Sigmoid colon (tissue), 7 donors: ENCODE data around the gene CABP2. TPM values are rescaled to one million over a fixed set of nuclear protein-coding genes. Genes with fewer than 3 reads are reported as not detected.
A peak's percentile ranks its signal among the peaks of the same experiment; 100 is the strongest.

Source experiments
- DNase-seq: peaks from one replicate; pipeline ENCODE4 v3.0.0-alpha.2; 2019
- H3K27ac ChIP-seq, 4 donors: fragments of 200-600 bp; sonication (generic); one replicate each; pipeline ENCODE4 v1.5.1; 2016 to 2019; ENCODE audit warnings: mild to moderate bottlenecking in 1 of 4
- H3K27me3 ChIP-seq, 3 donors: fragments of 200-600 bp; sonication (generic); one replicate each; pipeline ENCODE4 v1.5.1; 2019; ENCODE audit warnings: mild to moderate bottlenecking in 1 of 3
- H3K36me3 ChIP-seq, 4 donors: fragments of 200-600 bp; sonication (generic); one replicate each; pipeline ENCODE4 v1.5.1; 2016 to 2019
- H3K4me1 ChIP-seq, 4 donors: fragments of 200-600 bp; sonication (generic); one replicate each; pipeline ENCODE4 v1.5.1; 2017 to 2019
- H3K4me3 ChIP-seq, 4 donors: fragments of 200-600 bp; sonication (generic); one replicate each; pipeline ENCODE4 v1.5.1; 2017 to 2019; ENCODE audit warnings: mild to moderate bottlenecking in 2 of 4, moderate library complexity in 1 of 4
- H3K9me3 ChIP-seq, 4 donors: fragments of 200-600 bp in 3 of 4; sonication (generic) in 3 of 4; one replicate each; pipeline versions ENCODE4 v1.5.1 to v1.6.1; 2013 to 2019
- CTCF ChIP-seq, 4 experiments: fragments of 450-650 bp in 3 of 4; fragments of 200-600 bp in 1 of 4; IDR thresholded peaks; one replicate each; pipeline ENCODE4 v1.5.1; 2016 to 2019; ENCODE audit warnings: antibody characterized with exemption in 4 of 4, mild to moderate bottlenecking in 3 of 4, moderate library complexity in 2 of 4
- EP300 ChIP-seq, 4 donors: sonication (generic); formaldehyde crosslinking; IDR thresholded peaks; one replicate each; pipeline ENCODE4 v1.6.1; 2017; ENCODE audit warnings: antibody characterized with exemption in 4 of 4
- POLR2A ChIP-seq, 2 donors: fragments of 450-650 bp; IDR thresholded peaks; one replicate each; pipeline ENCODE4 v1.6.1; 2016; ENCODE audit warnings: antibody characterized with exemption in 2 of 2, mild to moderate bottlenecking in 2 of 2, moderate library complexity in 2 of 2
- POLR2AphosphoS5 ChIP-seq, 4 donors: sonication (generic); formaldehyde crosslinking; IDR thresholded peaks; one replicate each; pipeline ENCODE4 v1.6.1; 2017; ENCODE audit warnings: antibody characterized with exemption in 4 of 4
- WGBS, 2 donors: extraction: QIAGEN DNeasy Blood & Tissue Kit; methylation state at CpG; one replicate each; pipeline ENCODE4 v1.1.7; 2013; 5-methylcytosine and 5-hydroxymethylcytosine counted together
- intact Hi-C: fragments of 100-400 bp; cut with DNase I; formaldehyde crosslinking; loops from one replicate; pipeline ENCODE4 v1.15.1; 2023
- polyA plus RNA-seq, 3 donors: library from polyadenylated mRNA; stranded (reverse); fragments of 200-250 nt; gene quantifications; one replicate each; pipeline ENCODE4 v1.2.3, GENCODE V29; 2013
- total RNA-seq, 4 donors: library from RNA; depleted of rRNA; stranded (reverse); fragments of >200 nt; gene quantifications; one replicate each; pipeline ENCODE4 v1.1.0, GENCODE V29; 2016
- donor health status: healthy with polysubstance abuse.
- donor health status: Bipolar disorder and iron deficiency.
- donor health status: healthy.

The CABP2 gene
- total and polyA plus RNA-seq, 7 donors = not detected

- H3K4me1 ChIP-seq = peaks cover 0 to 56% (median 48%) of the 10 kb centered on the region in 4 donors
- no peak for DNase-seq
- H3K27me3 ChIP-seq = peaks cover 9 to 43% (median 30%) of the 10 kb centered on the region in 3 donors
- TF ChIP-seq POLR2AphosphoS5 (IDR thresholded peaks at IDR 0.05) (no peak), EP300 (IDR thresholded peaks at IDR 0.05) (no peak), POLR2A (IDR thresholded peaks at IDR 0.05) (no peak), CTCF (IDR thresholded peaks at IDR 0.05) (no peak)
- 1 to 2% methylated on average over 101 of the region's 101 CpGs for WGBS, 2 donors
- H3K4me3 ChIP-seq = peak overlapping the region; percentile 27 to 61 (median 52)
- H3K9me3 ChIP-seq = no peaks in the 10 kb centered on the region
- H3K36me3 ChIP-seq = peaks cover 0 to 7% (median 0%) of the 10 kb centered on the region in 4 donors
- intact Hi-C loops = no loop called here
- H3K27ac ChIP-seq = peak overlapping the region; percentile 96 to 99 (median 97)
Measured at GRCh38 chr11:67504005-67504949, 19.0 kb downstream of the CABP2 start.

GRCh38 chr11:67503119-67504004 is 19.9 kb downstream of the CABP2 start:
- Histone ChIP-seq H3K36me3 (peaks cover 0 to 7% (median 0%) of the 10 kb centered on the region in 4 donors), H3K4me1 (peaks cover 0 to 49% (median 43%) of the 10 kb centered on the region in 4 donors), H3K27me3 (peaks cover 9 to 43% (median 30%) of the 10 kb centered on the region in 3 donors), H3K27ac (no peak overlapping the region), H3K4me3 (peak overlapping the region in 3 of 4 donors; percentile 47 to 61 (median 57)), H3K9me3 (no peaks in the 10 kb centered on the region)
- no peak for DNase-seq
- TF ChIP-seq POLR2A (IDR thresholded peaks at IDR 0.05) = no peak
- TF ChIP-seq EP300 (IDR thresholded peaks at IDR 0.05) = no peak
- TF ChIP-seq POLR2AphosphoS5 (IDR thresholded peaks at IDR 0.05) = no peak
- 82 to 86% methylated on average over 19 of the region's 19 CpGs for WGBS, 2 donors
- intact Hi-C loops = no loop called here

- DNase-seq = no peak
- TF ChIP-seq POLR2A (IDR thresholded peaks at IDR 0.05) (no peak), POLR2AphosphoS5 (IDR thresholded peaks at IDR 0.05) (no peak), CTCF (IDR thresholded peaks at IDR 0.05) (no peak), EP300 (IDR thresholded peaks at IDR 0.05) (no peak)
- intact Hi-C loops = no loop called here
- Histone ChIP-seq H3K27me3 (peaks cover 9 to 43% (median 30%) of the 10 kb centered on the region in 3 donors), H3K9me3 (no peaks in the 10 kb centered on the region), H3K4me1 (peaks cover 0 to 44% (median 40%) of the 10 kb centered on the region in 4 donors), H3K4me3 (no peak overlapping the region), H3K36me3 (peaks cover 0 to 7% (median 0%) of the 10 kb centered on the region in 4 donors), H3K27ac (no peak overlapping the region)
- 95 to 97% methylated on average over 18 of the region's 18 CpGs for WGBS, 2 donors
Measured at GRCh38 chr11:67502328-67502979, 20.8 kb downstream of the CABP2 start.

- H3K4me3 ChIP-seq = no peak overlapping the region
- peaks cover 0 to 4% (median 0%) of the 10 kb centered on the region in 4 donors for H3K36me3 ChIP-seq
- H3K27me3 ChIP-seq = peaks cover 9 to 43% (median 30%) of the 10 kb centered on the region in 3 donors
- H3K4me1 ChIP-seq = peaks cover 0 to 38% (median 34%) of the 10 kb centered on the region in 4 donors
- WGBS, 2 donors = 97% methylated on average over 18 of the region's 18 CpGs
- H3K27ac ChIP-seq = no peak overlapping the region
- no peak for DNase-seq
- H3K9me3 ChIP-seq = no peaks in the 10 kb centered on the region
- intact Hi-C loops = no loop called here
- TF ChIP-seq EP300 (IDR thresholded peaks at IDR 0.05) (no peak), POLR2AphosphoS5 (IDR thresholded peaks at IDR 0.05) (no peak), CTCF (IDR thresholded peaks at IDR 0.05) (no peak), POLR2A (IDR thresholded peaks at IDR 0.05) (no peak)
Measured at GRCh38 chr11:67501854-67502253, 21.4 kb downstream of the CABP2 start.
